SK-N-SH (cell line): ENCODE measurements around the gene TEK. TPM values are rescaled to one million over a fixed set of nuclear protein-coding genes. Genes with fewer than 3 reads are reported as not detected.
A peak's percentile ranks its signal among the peaks of the same experiment; 100 is the strongest.

ENCODE experiments used
- CTCF ChIA-PET: fragments of 300-600, 350-600 bp; formaldehyde crosslinking; extraction: SDS; loops from one replicate; lab custom pipeline; 2021; lab: Yijun Ruan, JAX
- POLR2A ChIA-PET: fragments of 350-600 bp; sonication (Branson Sonifier 250); formaldehyde crosslinking; extraction: SDS; loops from one replicate; lab custom pipeline; 2020; ENCODE audit warnings: antibody characterized with exemption, inconsistent platforms; lab: Yijun Ruan, JAX
- DNase-seq: peaks from one replicate; pipeline ENCODE4 v3.0.0; 2012
- H2AFZ ChIP-seq: fragments of 200-600 bp; sonication (generic); 2 replicates; pipeline ENCODE4 v1.8.1; 2016; ENCODE audit warnings: antibody characterized with exemption, mild to moderate bottlenecking, low read depth
- H3F3A ChIP-seq: fragments of 200-600 bp; sonication (generic); replicated peaks from 2 replicates; pipeline ENCODE3; 2016; ENCODE audit warnings: antibody characterized with exemption, mild to moderate bottlenecking; ENCODE audit not compliant: insufficient read depth
- H3K27ac ChIP-seq, 2 experiments: fragments of 200-500 bp in 1 of 2; fragments of 200-600 bp in 1 of 2; sonication (Bioruptor generic) in 1 of 2; sonication (generic), shearing (Covaris generic) in 1 of 2; 2 replicates each; pipeline versions ENCODE4 v1.5.1 to v1.6.1; 2014 to 2016; ENCODE audit warnings: low read depth in 2 of 2, inconsistent platforms in 1 of 2, low read length in 1 of 2, mild to moderate bottlenecking in 1 of 2, mixed read lengths in 1 of 2
- H3K27me3 ChIP-seq: fragments of 200-600 bp; sonication (generic), shearing (Covaris generic); 2 replicates; pipeline ENCODE4 v1.6.1; 2016; ENCODE audit warnings: mixed run types; ENCODE audit not compliant: insufficient read depth
- H3K36me3 ChIP-seq, 2 experiments: fragments of 200-500 bp in 1 of 2; fragments of 200-600 bp in 1 of 2; sonication (Bioruptor generic) in 1 of 2; sonication (generic) in 1 of 2; replicated peaks in 1 of 2; 2 replicates each; pipeline versions ENCODE3 to v1.5.1; 2014 to 2016; ENCODE audit warnings: low read length in 1 of 2, mild to moderate bottlenecking in 1 of 2; ENCODE audit not compliant: insufficient read depth in 2 of 2, control insufficient read depth in 1 of 2
- H3K4me1 ChIP-seq, 2 experiments: fragments of 200-500 bp in 1 of 2; fragments of 200-600 bp in 1 of 2; sonication (Bioruptor generic) in 1 of 2; sonication (generic), shearing (Covaris generic) in 1 of 2; 2 replicates each; pipeline versions ENCODE4 v1.5.1 to v1.6.1; 2014 to 2016; ENCODE audit warnings: low read depth in 1 of 2, low read length in 1 of 2, mixed run types in 1 of 2; ENCODE audit not compliant: insufficient read depth in 2 of 2, control insufficient read depth in 1 of 2
- H3K4me2 ChIP-seq: fragments of 200-600 bp; sonication (generic), shearing (Covaris generic); 2 replicates; pipeline ENCODE4 v1.6.1; 2017; ENCODE audit warnings: mixed run types
- H3K4me3 ChIP-seq, 2 experiments: fragments of 200-500 bp in 1 of 2; fragments of 200-600 bp in 1 of 2; sonication (Bioruptor generic) in 1 of 2; sonication (generic), shearing (Covaris generic) in 1 of 2; 2 replicates each; pipeline versions ENCODE4 v1.5.1 to v1.8.1; 2014 to 2016; ENCODE audit warnings: low read depth in 2 of 2, inconsistent platforms in 1 of 2, low read length in 1 of 2, mild to moderate bottlenecking in 1 of 2, mixed read lengths in 1 of 2, moderate library complexity in 1 of 2
- H3K79me2 ChIP-seq: fragments of 200-600 bp; sonication (generic); 2 replicates; pipeline ENCODE4 v1.8.1; 2017; ENCODE audit warnings: mild to moderate bottlenecking; ENCODE audit not compliant: insufficient read depth
- H3K9ac ChIP-seq: fragments of 200-600 bp; sonication (generic); 2 replicates; pipeline ENCODE4 v1.6.1; 2017; ENCODE audit warnings: mixed run types
- H3K9me2 ChIP-seq: fragments of 200-600 bp; sonication (generic); 2 replicates; pipeline ENCODE4 v1.6.1; 2017; ENCODE audit warnings: mixed run types
- H3K9me3 ChIP-seq: fragments of 200-600 bp; sonication (generic); 2 replicates; pipeline ENCODE4 v1.6.1; 2017; ENCODE audit warnings: mixed run types, mild to moderate bottlenecking, moderate library complexity
- H4K20me1 ChIP-seq: fragments of 200-600 bp; sonication (generic); 2 replicates; pipeline ENCODE4 v1.6.1; 2017; ENCODE audit warnings: mild to moderate bottlenecking, mixed run types; ENCODE audit not compliant: insufficient read depth
- CHD2 ChIP-seq: fragments of 150-350 bp; IDR thresholded peaks from 2 replicates; pipeline ENCODE4 v1.6.1; 2018; ENCODE audit warnings: low read length; ENCODE audit not compliant: partially characterized antibody
- EZH2phosphoT487 ChIP-seq: fragments of 200-600 bp; sonication (generic); IDR thresholded peaks from 2 replicates; pipeline ENCODE4 v1.6.1; 2017; ENCODE audit warnings: low read depth, mixed run types, mild to moderate bottlenecking, antibody characterized with exemption, moderate library complexity, borderline replicate concordance
- FOXJ3 ChIP-seq: sonication (generic); formaldehyde crosslinking; IDR thresholded peaks from 2 replicates; pipeline ENCODE4 v1.5.1; 2020; ENCODE audit warnings: mild to moderate bottlenecking, missing genetic modification reagents
- FOXM1 ChIP-seq: IDR thresholded peaks from 2 replicates; pipeline ENCODE4 v1.4.0; 2012; ENCODE audit warnings: low read depth, mild to moderate bottlenecking
- GABPA ChIP-seq: IDR thresholded peaks from 2 replicates; pipeline ENCODE4 v1.4.0; 2012; ENCODE audit warnings: low read depth, mild to moderate bottlenecking
- GATA2 ChIP-seq: sonication (generic); formaldehyde crosslinking; IDR thresholded peaks from 2 replicates; pipeline ENCODE4 v1.5.0; 2020; ENCODE audit warnings: mild to moderate bottlenecking, missing genetic modification reagents
- JUND ChIP-seq: IDR thresholded peaks from 2 replicates; pipeline ENCODE4 v1.4.0; 2012
- MXI1 ChIP-seq: IDR thresholded peaks from 2 replicates; pipeline ENCODE4 v1.6.1; 2012; ENCODE audit warnings: mild to moderate bottlenecking, low read depth, low read length, improper control_type of control experiment
- NFIC ChIP-seq: IDR thresholded peaks from 2 replicates; pipeline ENCODE4 v1.4.0; 2012; ENCODE audit warnings: borderline replicate concordance
- NRF1 ChIP-seq: IDR thresholded peaks from 2 replicates; pipeline ENCODE4 v1.6.1; 2012; ENCODE audit warnings: low read depth, mild to moderate bottlenecking, low read length
- POLR2AphosphoS5 ChIP-seq: IDR thresholded peaks from 2 replicates; pipeline ENCODE4 v1.6.1; 2012; ENCODE audit warnings: low read depth, low read length
- RAD21 ChIP-seq: IDR thresholded peaks from 2 replicates; pipeline ENCODE4 v1.6.1; 2012; ENCODE audit warnings: mild to moderate bottlenecking, low read length
- RCOR1 ChIP-seq: fragments of 150-350 bp; IDR thresholded peaks from 2 replicates; pipeline ENCODE4 v1.6.1; 2017; ENCODE audit warnings: antibody characterized with exemption, low read length
- RFX5 ChIP-seq: IDR thresholded peaks from 2 replicates; pipeline ENCODE4 v1.6.1; 2012; ENCODE audit warnings: mild to moderate bottlenecking, improper control_type of control experiment, low read length
- SIN3A ChIP-seq: IDR thresholded peaks from 2 replicates; pipeline ENCODE4 v1.6.1; 2012; ENCODE audit warnings: low read depth, mild to moderate bottlenecking, low read length, moderate library complexity, borderline replicate concordance
- SMC3 ChIP-seq: IDR thresholded peaks from 2 replicates; pipeline ENCODE4 v1.6.1; 2012; ENCODE audit warnings: low read depth, low read length, improper control_type of control experiment
- TAF1 ChIP-seq: IDR thresholded peaks from 2 replicates; pipeline ENCODE4 v1.6.1; 2012; ENCODE audit warnings: low read depth, mild to moderate bottlenecking, low read length, moderate library complexity, borderline replicate concordance
- USF2 ChIP-seq: fragments of 150-350 bp; IDR thresholded peaks from 2 replicates; pipeline ENCODE4 v1.6.1; 2017; ENCODE audit warnings: antibody characterized with exemption, low read length, low read depth, borderline replicate concordance
- ZBTB33 ChIP-seq: IDR thresholded peaks from 2 replicates; pipeline ENCODE4 v1.4.0; 2012; ENCODE audit warnings: low read depth, borderline replicate concordance
- WGBS: methylation state at CpG from one replicate; pipeline ENCODE4 v1.1.6; 2017; ENCODE audit warnings: low lambda C conversion rate; 5-methylcytosine and 5-hydroxymethylcytosine counted together
- polyA plus RNA-seq, 3 experiments: library from polyadenylated mRNA; depleted of rRNA; stranded (reverse); fragments of >200 nt; gene quantifications; 2 replicates each; pipeline ENCODE4 v1.2.3, GENCODE V29; 2012
- TF ChIP-seq, protein P1 (sequence below): IDR thresholded peaks from 2 replicates; pipeline ENCODE4 v1.4.0; 2012; ENCODE audit warnings: low read depth

Gene TEK
- polyA plus RNA-seq, 1 of the 3 experiments (the other 2 are of a cell fraction) = 0.03 TPM

GRCh38 chr9:27183701-27184100, 74.7 kb downstream of the TEK start:
- ChIA-PET CTCF (interaction anchor here (0.6 kb wide), 1 partner anchor 164 kb away, joined by 3 read pairs; no protein-coding TSS in a partner anchor), POLR2A (no interaction called here)
- no peak overlapping the region for H2AFZ ChIP-seq
- no peaks in the 10 kb centered on the region for H3K79me2 ChIP-seq
- no peak overlapping the region for H3K4me3 ChIP-seq
- H3F3A ChIP-seq = peaks cover 6% of the 10 kb centered on the region
- TF ChIP-seq ZBTB33 = no peak
- TF ChIP-seq SMC3 = no peak
- no peak for TF ChIP-seq RCOR1
- no peak for TF ChIP-seq SIN3A
- TF ChIP-seq POLR2AphosphoS5 = no peak
- TF ChIP-seq JUND = no peak
- no peak for TF ChIP-seq FOXM1
- no peak for TF ChIP-seq FOXJ3 (CRISPR knock-in tag)
- no peak for TF ChIP-seq EZH2phosphoT487
- TF ChIP-seq, all 33 proteins: peak for 0
- H3K4me2 ChIP-seq = no peak overlapping the region
- DNase-seq = no peak
- no peak overlapping the region for H3K9ac ChIP-seq
- peaks cover 0 to 11% of the 10 kb centered on the region in 2 experiments for H3K4me1 ChIP-seq
- 81% methylated on average over 5 of the region's 5 CpGs for WGBS
- peak overlapping the region in 1 of 2 experiments; percentile 52; a peak in 1 of 4 replicates for H3K27ac ChIP-seq
- H3K9me3 ChIP-seq = no peaks in the 10 kb centered on the region
- no peaks in the 10 kb centered on the region for H3K9me2 ChIP-seq
- no peaks in the 10 kb centered on the region for H4K20me1 ChIP-seq
- H3K36me3 ChIP-seq = no peaks in the 10 kb centered on the region
- H3K27me3 ChIP-seq = no peaks in the 10 kb centered on the region

DNA sequence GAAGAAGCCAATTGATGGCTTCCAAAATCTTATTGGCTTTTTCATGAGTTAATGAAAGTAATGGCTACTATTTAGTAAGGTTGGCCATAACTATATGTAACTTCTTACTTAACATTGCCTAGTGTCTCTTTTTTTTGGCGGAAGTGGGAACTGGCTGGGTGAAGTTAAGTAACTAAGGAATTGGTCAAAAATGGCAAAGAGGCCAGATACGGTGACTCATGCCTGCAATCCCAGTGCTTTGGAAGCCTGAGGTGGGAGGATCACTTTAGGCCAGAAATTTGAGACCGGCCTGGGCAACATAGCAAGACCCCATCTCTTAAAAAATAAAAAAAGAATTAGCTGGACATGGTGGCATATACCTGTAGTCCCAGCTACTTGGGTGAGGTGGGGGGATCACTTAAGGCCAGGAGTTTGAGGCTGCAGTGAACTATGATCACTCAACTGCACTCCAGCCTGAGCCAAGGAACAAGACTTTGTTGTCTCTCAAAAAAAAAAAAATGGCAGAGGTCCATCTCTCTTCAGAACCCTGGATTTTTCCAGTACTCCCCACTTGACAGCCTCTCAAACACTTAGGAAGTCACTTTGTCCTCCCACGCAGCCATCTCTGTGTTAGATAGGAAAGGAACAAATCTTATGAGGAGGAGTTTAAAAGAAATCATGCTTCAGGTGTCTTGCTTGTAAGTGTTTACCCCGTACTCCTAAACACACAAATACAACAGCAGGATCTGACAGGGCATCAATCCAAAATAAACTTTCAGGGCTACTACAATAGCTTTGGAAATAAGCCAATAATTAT, 75.7 kb downstream of the TEK start:
- Histone ChIP-seq H3K4me1 (peaks cover 0 to 11% of the 10 kb centered on the region in 2 experiments), H3K27me3 (no peaks in the 10 kb centered on the region), H4K20me1 (no peaks in the 10 kb centered on the region), H3K36me3 (no peaks in the 10 kb centered on the region), H3K9ac (no peak overlapping the region), H3F3A (no peaks in the 10 kb centered on the region), H3K79me2 (no peaks in the 10 kb centered on the region), H3K4me3 (no peak overlapping the region), H2AFZ (no peak overlapping the region), H3K9me2 (no peaks in the 10 kb centered on the region), H3K4me2 (no peak overlapping the region), H3K27ac (peak overlapping the region in 1 of 2 experiments; percentile 52; a peak in 1 of 4 replicates), H3K9me3 (no peaks in the 10 kb centered on the region)
- WGBS = 59% methylated on average over 5 of the region's 5 CpGs
- DNase-seq = no peak
- CTCF ChIA-PET = no interaction called here
- POLR2A ChIA-PET = no interaction called here
- TF ChIP-seq FOXJ3 (CRISPR knock-in tag) = no peak
- no peak for TF ChIP-seq RFX5
- no peak for TF ChIP-seq TAF1
- no peak for TF ChIP-seq ZBTB33
- TF ChIP-seq USF2 = no peak
- no peak for TF ChIP-seq RAD21
- no peak for TF ChIP-seq RCOR1
- TF ChIP-seq CHD2 = no peak
- TF ChIP-seq GATA2 (CRISPR knock-in tag) = no peak
- no peak for TF ChIP-seq GABPA
- no peak for TF ChIP-seq EZH2phosphoT487
- TF ChIP-seq MXI1 = no peak
- TF ChIP-seq NRF1 = no peak
- TF ChIP-seq, protein P1, sequence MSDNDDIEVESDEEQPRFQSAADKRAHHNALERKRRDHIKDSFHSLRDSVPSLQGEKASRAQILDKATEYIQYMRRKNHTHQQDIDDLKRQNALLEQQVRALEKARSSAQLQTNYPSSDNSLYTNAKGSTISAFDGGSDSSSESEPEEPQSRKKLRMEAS = no peak
- TF ChIP-seq NFIC = peak; percentile 72; the same call in 1 of the 2 replicates
- TF ChIP-seq SIN3A = no peak
- no peak for TF ChIP-seq SMC3
- peak; percentile 61 for TF ChIP-seq JUND
